ENCODE measurements around the gene PDE9A. TPM values are rescaled to one million over a fixed set of nuclear protein-coding genes. Genes with fewer than 3 reads are reported as not detected.
A peak's percentile ranks its signal among the peaks of the same experiment; 100 is the strongest.

Gene PDE9A
- total RNA-seq, 1 experiment from 2014 or later = 31.9 TPM

- H3K23ac ChIP-seq (ENCODE audit: insufficient read length, low read depth, low read length) = no peak overlapping the region
- no peaks in the 10 kb centered on the region for H3K79me1 ChIP-seq (ENCODE audit: insufficient read depth, low read depth, low read length, poor library complexity, severe bottlenecking)
- no peak for TF ChIP-seq CTCF (conservative IDR thresholded peaks at IDR 0.05)
- H4K8ac ChIP-seq (replicated peaks; ENCODE audit: insufficient read length, low read depth, low read length) = no peak overlapping the region
- no peak overlapping the region for H4K91ac ChIP-seq (ENCODE audit: insufficient read length, low read depth, low read length)
- no peaks in the 10 kb centered on the region for H3K27me3 Mint-ChIP-seq (ENCODE audit: low read depth)
- no peak overlapping the region for H3K27ac ChIP-seq (ENCODE audit: insufficient read length, low read depth, low read length)
- no peak overlapping the region for H4K5ac ChIP-seq (ENCODE audit: insufficient read length, low read depth, low read length)
- no peak overlapping the region for H2BK15ac ChIP-seq (ENCODE audit: low read depth, low read length)
- H2BK20ac ChIP-seq (ENCODE audit: low read depth, low read length, poor library complexity, severe bottlenecking) = no peak overlapping the region
- H2BK5ac ChIP-seq (ENCODE audit: insufficient read length, low read length) = no peak overlapping the region
- no peak overlapping the region for H3K9ac ChIP-seq (ENCODE audit: extremely low read depth, insufficient read length, low read length)
- no peak overlapping the region for H2AFZ ChIP-seq (ENCODE audit: low read length)
- H3K4me3 Mint-ChIP-seq = no peak overlapping the region
- H3K4me1 ChIP-seq (ENCODE audit: insufficient read depth, low read length) = peaks cover 7% of the 10 kb centered on the region; the same call in 1 of the 2 replicates
- no peaks in the 10 kb centered on the region for H3K9me3 ChIP-seq (ENCODE audit: control insufficient read depth, low read depth, low read length)
- no peak overlapping the region for H2AK5ac ChIP-seq (ENCODE audit: insufficient read length, low read length)
- H3K27me3 ChIP-seq (ENCODE audit: insufficient read depth, low read length) = no peaks in the 10 kb centered on the region
- no peak overlapping the region for H3K14ac ChIP-seq (ENCODE audit: insufficient read depth, low read length)
- no peak overlapping the region for H3K4me2 ChIP-seq (ENCODE audit: insufficient read depth, insufficient read length, low read length)
- no peak for DNase-seq
- H3K27ac Mint-ChIP-seq = peak overlapping the region in 2 of 3 experiments; percentile 39 to 78; a peak in 3 of 7 replicates
- H2BK12ac ChIP-seq (ENCODE audit: insufficient read length, low read depth, low read length) = no peak overlapping the region
- no peak overlapping the region for H3K18ac ChIP-seq (ENCODE audit: insufficient read length, low read depth, low read length)
- no peaks in the 10 kb centered on the region for H3K23me2 ChIP-seq (ENCODE audit: insufficient read length, low read depth, low read length, poor library complexity, severe bottlenecking)
- no peak overlapping the region for H3T11ph ChIP-seq (ENCODE audit: low read length)
- no peak overlapping the region for H3K56ac ChIP-seq (ENCODE audit: insufficient read length, low read depth, low read length)
- H4K20me1 ChIP-seq (ENCODE audit: control insufficient read depth, insufficient read depth, insufficient read length) = no peaks in the 10 kb centered on the region
- peaks cover 29 to 53% (median 50%) of the 10 kb centered on the region in 3 experiments for H3K36me3 Mint-ChIP-seq (ENCODE audit: insufficient read depth in 1 of 3, low read depth in 3 of 3)
- no peak overlapping the region for H2BK120ac ChIP-seq (ENCODE audit: low read depth, low read length, poor library complexity, severe bottlenecking)
- no peaks in the 10 kb centered on the region for H3K79me2 ChIP-seq (ENCODE audit: insufficient read depth, low read length)
- no peak overlapping the region for H3K4ac ChIP-seq (ENCODE audit: low read depth, low read length)
- H3K4me1 Mint-ChIP-seq = peaks cover 37 to 41% of the 10 kb centered on the region in 2 experiments
- peaks cover 6 to 10% of the 10 kb centered on the region in 2 experiments for H3K9me3 Mint-ChIP-seq
- WGBS (ENCODE audit: extremely low coverage, insufficient read length, low lambda C conversion rate) = no CpG with 5 or more reads among the region's 19 CpGs
Observed at GRCh38 chr21:42705346-42705745, 51.9 kb downstream of the PDE9A start.
